Subcutaneous adipose tissue (tissue), 4 donors: ENCODE measurements around the gene LAP3. TPM values are rescaled to one million over a fixed set of nuclear protein-coding genes. Genes with fewer than 3 reads are reported as not detected.

Source experiments
- total RNA-seq, 4 donors: library from RNA; depleted of rRNA; stranded (reverse); fragments of >200 nt; gene quantifications; one replicate each; pipeline ENCODE4 v1.1.0, GENCODE V29; 2016
- TF ChIP-seq, protein P1 (sequence below): fragments of 450-650 bp; IDR thresholded peaks from one replicate; pipeline ENCODE4 v1.5.1; 2016; ENCODE audit warnings: low read depth, mild to moderate bottlenecking, control low read depth, antibody characterized with exemption, moderate library complexity

The LAP3 gene
- total RNA-seq, result 100 to 1,000 TPM in 1 of 4 donors, 10 to 100 TPM in 3; 89.4 to 165 (median 96.0) TPM

DNA sequence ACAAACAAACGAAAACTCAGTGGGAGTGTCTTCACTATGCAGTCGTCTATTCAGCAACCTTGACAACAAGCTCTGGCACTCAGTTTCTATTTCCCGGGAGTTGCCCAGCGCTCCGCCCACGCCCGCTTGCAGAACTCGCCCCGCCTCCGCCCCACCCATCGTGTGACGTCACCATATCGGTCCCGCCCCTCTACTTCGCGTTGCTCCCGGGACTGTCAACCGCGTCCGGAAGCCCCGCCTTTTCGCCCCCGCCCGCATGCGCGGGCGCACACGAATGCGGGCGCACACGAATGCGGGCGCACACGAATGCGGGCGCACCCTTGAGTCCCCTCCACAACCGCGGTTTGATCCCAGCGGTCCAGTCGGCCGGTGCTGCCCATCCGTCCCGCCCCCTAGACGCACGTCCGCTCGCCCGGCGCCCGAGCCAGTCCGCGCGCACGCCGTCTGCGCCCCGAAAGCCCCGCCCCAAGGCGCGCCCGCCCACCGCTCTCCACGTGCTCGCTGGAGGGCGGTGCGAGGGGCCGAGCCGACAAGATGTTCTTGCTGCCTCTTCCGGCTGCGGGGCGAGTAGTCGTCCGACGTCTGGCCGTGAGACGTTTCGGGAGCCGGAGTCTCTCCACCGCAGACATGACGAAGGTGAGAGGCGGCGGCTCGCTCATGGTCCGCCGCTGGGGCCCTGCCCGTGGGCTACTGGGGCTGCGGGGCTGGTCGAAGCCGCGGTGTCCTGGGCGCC lies at the start of gene LAP3:
LAP3 (plus strand) TSS at position 267 of the 733 bp plus-strand sequence; CDS start at position 535, 268 bp downstream.
- TF ChIP-seq, protein P1, sequence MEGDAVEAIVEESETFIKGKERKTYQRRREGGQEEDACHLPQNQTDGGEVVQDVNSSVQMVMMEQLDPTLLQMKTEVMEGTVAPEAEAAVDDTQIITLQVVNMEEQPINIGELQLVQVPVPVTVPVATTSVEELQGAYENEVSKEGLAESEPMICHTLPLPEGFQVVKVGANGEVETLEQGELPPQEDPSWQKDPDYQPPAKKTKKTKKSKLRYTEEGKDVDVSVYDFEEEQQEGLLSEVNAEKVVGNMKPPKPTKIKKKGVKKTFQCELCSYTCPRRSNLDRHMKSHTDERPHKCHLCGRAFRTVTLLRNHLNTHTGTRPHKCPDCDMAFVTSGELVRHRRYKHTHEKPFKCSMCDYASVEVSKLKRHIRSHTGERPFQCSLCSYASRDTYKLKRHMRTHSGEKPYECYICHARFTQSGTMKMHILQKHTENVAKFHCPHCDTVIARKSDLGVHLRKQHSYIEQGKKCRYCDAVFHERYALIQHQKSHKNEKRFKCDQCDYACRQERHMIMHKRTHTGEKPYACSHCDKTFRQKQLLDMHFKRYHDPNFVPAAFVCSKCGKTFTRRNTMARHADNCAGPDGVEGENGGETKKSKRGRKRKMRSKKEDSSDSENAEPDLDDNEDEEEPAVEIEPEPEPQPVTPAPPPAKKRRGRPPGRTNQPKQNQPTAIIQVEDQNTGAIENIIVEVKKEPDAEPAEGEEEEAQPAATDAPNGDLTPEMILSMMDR, result no peak

GRCh38 chr4:17528551-17529165 lies 48.3 kb upstream of the LAP3 start:
- TF ChIP-seq, protein P1, result no peak

DNA sequence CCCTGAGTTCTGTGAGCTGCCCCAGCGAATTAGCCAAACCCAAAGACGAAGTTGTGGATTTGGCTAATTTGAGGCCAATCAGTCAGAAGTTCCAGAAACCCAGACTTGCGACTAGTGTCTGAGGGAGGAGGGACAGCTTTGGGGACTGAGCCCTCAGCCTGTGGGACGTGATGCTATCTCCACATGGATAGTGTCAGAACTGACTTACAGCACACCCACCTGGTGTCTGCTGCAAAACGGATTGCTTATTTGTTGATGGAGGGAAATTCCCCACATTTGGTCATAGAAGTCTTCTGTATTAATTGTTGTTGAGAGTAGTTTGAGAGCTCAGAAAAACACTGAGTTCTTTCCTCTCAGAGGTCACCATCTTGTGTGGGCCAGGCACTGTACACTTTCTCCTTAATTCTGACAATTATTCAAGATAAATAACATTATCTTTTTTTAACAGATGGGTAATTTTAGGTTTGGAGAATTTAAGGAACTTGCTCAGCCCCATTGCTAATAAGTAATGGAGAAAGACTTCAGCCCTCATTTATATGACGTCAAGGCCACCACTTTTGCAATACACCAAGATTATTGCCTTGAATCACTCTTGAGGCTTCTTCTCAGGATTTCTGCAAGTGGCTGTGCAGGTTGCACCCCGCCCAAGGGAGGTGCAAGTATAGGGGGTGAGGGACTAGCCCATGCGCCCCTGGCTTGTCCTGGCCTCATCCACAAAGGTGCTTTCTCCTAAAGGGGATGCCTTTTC lies 45.3 kb upstream of the LAP3 start:
- TF ChIP-seq, protein P1, result no peak

DNA sequence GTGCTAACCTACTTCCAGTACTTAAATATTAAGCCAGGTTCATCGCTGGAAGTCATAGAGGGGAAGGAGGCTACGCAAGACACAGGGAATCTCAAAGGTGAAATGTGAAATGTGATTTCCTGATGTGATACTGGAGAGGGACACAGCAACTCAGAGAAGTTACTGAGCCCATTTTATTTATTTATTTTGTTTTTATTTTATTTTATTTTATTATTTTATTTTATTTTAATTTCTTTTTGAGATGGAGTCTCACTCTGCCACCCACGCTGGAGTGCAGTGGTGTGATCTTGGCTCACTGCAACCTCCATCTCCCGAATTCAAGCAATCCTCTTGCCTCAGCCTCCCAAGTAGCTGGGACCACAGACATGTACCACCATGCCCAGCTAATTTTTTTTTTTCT lies 42.3 kb upstream of the LAP3 start:
- TF ChIP-seq, protein P1, result no peak

GRCh38 chr4:17535242-17535641 lies 41.8 kb upstream of the LAP3 start:
- TF ChIP-seq, protein P1, result no peak

DNA sequence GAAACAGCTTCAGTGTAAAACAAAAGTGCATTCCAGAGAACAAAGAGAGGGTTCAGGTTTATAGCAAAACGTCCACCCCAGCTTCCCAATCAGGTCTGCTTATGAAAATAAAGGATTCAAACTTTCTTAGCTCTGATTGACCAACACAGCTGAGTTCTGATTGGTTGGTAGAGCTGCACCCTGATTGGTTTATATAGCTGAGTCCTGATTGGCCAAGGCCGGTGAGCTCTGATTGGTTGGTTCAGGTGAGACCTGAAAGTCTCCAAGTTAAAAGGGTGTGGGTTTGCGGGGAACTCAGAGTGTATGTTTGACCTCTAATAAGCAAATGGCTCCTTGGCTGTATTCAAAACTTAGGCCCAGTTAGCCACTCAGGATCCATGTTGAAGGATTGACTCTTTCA lies 41.1 kb upstream of the LAP3 start:
- TF ChIP-seq, protein P1, result no peak

DNA sequence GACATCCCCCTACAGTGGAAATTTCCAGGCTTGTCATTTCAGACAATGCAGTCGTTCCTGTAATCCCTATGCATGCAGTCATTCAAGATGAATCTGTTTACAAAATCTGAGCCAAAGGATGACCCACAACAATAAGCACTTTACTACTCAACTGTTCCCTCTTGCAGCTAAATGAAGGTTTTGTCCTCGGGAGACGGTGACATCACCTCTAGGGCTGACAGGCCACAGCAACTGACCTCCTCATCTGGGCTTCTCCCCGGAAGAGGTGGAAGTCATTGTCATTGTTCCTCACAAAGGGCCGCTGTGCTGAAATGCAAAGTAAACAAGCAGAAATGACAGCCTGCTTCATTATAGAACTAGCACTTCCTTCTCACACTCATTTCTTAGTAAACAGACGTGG lies 32.8 kb upstream of the LAP3 start:
- TF ChIP-seq, protein P1, result no peak
